HG03108 (cell line): ENCODE results near the gene PDLIM4.

Experiments used
- ATAC-seq: cut with Tn5 transposase; IDR thresholded peaks from one replicate; pipeline ENCODE4 v1.9.1; 2021; ENCODE audit warnings: moderate library complexity; ENCODE audit not compliant: unreplicated experiment

PDLIM4 gene

DNA sequence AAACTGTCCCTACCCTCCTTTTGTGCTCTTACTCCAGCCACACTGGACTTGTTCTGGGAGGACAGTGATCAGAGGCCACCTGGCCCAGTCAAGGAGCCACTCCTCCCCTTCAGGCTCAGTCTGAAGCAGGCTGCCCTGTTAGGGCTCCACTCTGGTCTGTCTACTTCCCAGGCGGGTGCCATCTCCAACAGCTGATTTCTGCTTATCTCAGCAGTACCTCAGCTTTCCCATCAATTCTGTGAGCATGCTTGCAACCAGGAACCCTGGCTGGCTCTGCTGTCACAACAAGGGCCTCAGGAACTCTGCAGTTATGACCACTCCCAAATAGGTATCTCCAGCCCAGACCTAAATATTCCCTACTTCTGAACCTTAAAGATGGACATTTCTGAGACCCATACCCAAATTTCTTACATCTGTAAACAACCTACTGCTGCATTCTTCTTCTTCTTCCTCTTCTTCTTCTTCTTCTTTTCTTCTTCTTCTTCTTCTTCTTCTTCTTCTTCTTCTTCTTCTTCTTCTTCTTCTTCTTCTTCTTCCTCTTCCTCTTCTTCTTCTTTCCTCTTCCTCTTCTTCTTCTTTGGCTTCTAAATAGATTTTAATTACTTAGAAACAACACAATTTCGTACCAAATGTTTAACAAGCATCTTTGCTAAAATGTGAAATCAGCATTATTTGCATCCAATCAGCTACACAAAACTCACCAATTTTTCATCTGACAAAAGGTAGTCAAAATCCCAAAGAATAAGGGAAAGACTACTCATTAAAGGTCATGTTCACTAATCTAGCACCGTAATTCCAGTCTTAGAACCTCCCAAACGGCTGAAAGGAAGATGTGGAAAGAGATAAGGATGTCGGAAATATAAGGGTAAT is 23.1 kb downstream of the PDLIM4 start:
- ATAC-seq = no peak

DNA sequence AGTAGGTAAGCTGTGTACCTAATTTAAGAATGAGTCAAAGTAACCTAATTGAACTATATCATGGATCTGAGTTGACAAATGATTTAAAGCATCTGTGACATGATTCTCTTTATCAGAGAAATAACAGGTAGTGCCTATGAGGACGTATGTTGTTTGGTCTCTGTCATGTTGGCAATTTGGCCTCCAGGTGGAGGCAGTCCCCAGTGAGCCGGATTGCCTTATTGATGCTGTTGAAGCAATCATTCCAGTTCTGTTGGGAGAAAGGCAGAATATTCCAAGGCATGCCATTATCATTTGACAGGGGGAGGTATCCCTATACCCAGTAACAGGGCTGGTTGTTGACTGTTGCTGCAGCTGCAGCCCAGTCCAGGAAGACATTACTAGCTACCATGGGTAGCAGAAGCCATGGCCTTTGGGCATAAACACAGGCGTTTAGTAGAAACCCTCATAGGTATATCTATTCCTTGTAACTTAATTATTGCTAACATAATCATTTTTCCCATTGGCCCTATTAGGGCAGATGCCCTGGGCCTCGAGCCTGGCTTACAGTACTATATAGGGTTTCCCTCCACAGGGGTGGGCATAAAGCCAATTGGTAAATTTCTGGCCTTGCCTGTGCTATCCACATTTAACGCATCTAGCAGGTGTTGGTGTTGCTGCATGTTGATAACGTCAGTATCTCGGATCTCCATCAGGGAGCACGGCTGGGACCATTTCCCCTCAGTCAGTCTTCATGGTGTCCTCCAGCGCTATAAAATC is 24.5 kb downstream of the PDLIM4 start:
- ATAC-seq = no peak

DNA sequence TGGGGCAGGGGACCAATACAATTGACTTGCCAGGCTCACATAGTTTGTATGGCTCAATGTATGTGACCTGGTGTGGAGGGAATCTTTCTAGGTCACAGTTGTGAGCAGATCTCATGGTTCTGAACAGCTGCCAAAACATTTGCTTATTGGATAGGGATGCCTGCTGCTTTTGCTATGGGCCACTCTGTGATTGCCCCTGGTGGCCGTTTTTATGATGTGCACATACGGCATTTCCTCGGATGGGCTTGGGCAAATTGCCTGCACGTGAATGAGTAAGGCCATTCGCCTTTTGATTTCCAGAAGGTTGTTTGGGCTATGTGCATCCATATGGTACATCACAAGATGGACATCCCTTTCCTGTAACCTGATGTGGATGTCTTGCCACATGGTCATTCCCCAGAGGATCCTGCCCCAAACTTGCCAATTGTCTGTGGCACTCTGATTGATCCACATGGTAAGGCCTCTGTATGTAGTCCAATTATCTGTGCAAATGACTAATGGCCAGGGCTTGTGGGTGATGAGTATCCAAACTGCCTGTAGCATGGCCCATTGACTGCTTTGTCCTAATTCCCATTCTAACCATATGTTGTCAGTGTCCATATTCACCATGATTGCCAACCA is 26.0 kb downstream of the PDLIM4 start:
- ATAC-seq = no peak

DNA sequence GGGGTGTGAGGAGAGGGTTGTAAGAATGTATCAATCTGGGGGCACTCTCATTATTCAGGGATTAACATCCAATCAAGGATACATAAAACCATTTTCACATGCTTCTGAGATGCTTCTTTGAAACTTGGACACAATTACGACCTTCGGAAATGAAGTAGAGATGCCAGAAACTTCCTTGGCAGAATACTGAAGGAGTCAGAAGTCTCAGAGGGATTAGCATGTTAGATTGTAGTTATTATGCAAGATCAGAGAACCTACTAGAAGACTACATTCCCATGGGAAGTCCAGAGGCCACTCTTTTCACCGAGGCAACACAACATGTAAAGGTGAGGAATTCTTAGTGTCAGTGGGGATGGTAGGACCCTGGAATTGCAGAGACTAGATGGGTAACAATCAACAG is 31.6 kb downstream of the PDLIM4 start:
- no peak for ATAC-seq

DNA sequence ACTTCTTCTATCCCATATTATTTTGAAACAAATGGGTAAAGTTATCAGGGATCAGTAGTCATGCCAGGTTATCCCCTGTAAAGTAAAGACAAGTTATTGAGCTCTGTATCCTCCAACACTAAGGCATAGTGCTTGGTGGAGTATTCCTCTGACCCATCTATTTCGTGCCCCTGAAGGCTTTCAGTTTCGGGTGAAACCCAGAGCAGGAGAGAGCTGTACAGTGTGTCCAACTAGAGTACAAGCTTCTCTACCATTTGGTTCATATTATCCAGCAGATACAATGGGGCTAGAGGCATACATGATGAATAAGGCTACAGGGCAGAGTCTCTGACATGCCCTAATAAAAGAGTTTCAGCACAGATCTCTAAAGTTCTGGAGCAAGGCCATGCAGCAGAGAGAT is 33.5 kb downstream of the PDLIM4 start:
- no peak for ATAC-seq

DNA sequence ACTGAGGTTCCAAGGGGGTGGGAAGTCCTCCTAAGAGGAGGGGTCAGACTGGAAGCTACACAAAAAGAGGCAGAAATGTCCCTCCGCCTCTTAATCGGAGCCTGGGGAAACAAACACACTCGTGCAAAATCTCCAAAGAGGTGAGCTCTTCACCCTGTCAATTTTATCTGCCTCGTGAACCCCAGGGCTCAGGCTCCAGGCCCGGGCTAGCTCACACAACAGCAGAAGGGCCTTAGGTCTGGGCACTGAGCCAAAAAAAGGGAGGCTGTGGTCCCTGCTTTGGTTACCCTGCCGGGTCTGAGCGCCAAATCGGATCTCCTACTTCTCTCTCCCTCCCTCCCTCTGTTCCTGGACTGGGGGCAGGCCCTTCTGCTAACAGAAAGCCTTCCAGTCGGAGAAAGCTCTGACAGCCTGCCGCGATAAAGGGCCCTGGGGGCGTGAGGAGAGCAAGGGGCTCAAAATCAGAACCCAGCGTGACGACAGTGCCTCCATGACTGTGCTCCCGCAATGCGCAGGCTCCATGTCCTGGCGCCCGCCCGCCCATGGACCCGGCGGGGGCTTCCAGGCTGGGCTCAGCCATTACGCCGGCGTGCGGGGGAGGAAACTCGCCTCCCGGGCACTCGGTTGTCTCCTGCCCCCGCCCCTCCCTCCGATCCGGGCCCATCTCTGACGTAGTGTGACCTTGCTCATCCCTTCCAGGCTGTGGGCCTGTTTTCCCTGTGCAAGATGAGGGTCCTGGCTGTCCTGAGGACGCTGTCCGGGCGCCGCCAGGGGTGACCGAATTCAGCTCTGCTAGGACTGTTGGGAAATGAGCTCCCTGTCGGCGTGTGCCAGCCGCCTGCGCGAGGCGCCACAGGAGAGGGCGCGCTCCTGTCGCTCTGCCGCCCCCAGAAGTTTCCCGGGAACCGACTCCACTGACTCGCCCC is 35.8 kb downstream of the PDLIM4 start:
- ATAC-seq = peak; percentile 29

DNA sequence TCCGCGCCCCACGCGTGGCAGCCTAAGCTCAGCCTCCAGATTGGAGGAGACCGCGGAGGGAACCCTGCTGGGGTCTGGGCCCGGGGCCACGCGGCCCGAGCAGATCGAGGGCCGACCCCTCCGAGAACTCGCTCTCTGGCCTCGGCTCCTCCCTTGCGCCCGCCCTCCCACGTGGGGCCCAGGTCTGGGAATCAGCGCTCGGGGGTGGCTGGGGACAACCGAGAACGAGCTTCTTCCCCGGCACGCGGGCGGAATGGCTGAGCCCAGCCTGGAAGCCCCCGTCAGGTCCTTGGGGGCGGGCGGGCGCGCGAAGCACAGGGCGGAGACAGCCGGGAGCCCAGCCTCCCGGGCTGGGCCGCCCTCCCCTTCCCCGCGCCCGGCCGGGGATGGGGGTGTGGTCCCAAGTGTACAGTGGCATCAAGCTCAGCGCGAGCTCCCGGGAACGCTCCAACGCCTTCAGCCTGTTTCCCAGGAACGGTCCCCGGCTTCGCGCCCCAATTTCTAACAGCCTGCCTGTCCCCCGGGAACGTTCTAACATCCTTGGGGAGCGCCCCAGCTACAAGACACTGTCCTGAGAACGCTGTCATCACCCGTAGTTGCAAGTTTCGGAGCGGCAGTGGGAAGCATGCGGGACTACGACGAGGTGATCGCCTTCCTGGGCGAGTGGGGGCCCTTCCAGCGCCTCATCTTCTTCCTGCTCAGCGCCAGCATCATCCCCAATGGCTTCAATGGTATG is 36.7 kb downstream of the PDLIM4 start, which contains the start of gene SLC22A4:
Gene SLC22A4, plus strand, starts transcription at position 403 of the 736 bp plus-strand sequence. Its CDS starts 223 bp downstream, at position 626.
- peak; percentile 59 for ATAC-seq

DNA sequence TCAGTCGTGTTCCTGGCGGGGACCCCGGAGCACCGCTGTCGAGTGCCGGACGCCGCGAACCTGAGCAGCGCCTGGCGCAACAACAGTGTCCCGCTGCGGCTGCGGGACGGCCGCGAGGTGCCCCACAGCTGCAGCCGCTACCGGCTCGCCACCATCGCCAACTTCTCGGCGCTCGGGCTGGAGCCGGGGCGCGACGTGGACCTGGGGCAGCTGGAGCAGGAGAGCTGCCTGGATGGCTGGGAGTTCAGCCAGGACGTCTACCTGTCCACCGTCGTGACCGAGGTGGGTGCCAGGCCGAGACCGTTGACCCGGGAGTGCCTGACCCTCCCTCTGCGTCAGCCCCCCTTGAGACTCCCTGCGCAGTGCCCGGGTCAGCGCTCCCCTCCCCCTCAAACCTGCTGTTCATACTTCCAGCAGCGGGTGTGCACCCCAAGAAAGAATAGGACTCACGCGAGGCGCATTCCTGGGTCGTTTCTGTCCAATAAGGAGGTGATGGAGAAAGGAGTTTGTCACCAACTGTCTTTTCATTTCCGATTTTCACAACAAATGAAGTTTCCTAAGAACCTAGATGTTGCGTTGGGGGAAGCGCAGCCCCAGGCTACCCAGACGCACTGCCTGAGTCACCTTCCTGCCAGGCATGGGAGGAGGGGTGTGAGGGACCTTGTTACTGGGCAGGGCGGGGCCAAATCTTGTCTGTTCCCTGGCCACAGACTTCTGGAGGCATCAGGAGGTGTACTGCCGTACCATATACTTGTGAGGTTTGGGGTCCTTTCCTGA is 37.4 kb downstream of the PDLIM4 start:
- ATAC-seq = no peak

DNA sequence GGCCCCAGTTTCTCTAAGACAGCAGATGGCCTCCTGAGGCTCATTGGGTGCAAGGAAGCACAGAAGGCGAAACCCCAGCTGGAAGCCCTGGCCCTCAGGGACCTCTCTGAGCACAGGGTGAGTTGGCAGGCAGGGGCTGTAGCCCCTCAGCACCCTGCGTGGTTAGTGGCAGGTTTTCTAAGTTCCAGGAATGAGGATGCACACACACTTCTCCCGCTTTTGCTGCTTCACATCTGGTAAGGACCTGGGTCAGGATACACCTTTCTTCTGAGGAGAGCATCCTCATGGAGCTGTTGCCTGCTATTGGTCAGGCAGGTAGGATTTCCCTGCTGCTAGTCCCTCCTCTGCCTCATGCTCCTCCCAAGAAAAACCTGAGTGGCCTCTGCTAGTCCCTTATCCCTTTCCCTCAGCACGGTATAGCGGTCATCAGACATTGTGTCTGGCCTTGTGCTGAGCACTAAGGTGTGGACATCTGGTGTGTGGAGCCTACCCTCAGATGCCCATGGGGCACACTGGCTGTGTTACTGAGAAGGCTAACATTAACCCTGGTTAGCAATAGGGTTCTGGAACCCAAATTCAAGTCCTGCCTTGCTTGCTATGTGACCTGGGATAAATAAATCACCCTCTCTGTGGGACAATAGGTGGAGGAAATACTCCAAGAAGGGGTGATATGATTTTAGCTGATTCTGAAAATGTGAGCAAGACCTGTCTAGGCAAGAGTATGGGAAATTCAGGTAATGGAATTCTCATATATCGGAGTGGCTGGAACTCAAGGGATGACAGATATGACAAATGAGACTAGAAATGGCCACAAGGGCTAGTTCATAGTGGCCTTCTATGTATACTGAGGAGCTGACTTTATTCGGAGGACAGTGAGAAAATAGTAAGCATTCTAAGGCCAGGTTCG is 38.3 kb downstream of the PDLIM4 start:
- ATAC-seq = no peak

DNA sequence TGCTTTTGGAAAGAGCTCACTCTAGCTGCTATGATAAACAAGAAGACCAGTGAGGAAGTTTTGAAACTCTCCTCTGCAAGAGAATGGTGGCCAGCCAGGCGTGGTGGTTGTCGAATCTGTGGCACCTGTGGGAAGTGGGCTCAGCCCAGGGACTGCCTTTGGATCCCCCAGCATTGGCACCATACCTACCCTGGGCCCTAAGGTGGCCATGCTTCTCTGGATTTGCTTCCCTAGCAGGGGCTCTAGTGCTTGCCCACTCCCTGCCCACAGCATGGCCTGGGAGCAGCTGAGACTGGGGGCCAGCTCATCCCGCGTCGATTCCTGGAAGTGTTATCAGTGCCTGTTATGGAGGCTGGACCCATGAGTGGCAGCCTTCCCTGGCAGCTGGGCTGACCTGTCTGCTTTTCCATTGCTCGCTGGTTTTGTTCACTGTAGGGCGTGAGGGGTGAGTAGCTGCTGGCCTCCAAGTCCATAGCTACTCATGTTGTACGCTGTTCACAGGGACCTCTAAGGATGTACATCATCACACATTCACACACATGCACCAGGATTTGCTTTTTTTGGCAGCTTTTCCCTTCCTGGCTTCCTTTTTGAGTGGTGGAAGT is 39.0 kb downstream of the PDLIM4 start:
- no peak for ATAC-seq

DNA sequence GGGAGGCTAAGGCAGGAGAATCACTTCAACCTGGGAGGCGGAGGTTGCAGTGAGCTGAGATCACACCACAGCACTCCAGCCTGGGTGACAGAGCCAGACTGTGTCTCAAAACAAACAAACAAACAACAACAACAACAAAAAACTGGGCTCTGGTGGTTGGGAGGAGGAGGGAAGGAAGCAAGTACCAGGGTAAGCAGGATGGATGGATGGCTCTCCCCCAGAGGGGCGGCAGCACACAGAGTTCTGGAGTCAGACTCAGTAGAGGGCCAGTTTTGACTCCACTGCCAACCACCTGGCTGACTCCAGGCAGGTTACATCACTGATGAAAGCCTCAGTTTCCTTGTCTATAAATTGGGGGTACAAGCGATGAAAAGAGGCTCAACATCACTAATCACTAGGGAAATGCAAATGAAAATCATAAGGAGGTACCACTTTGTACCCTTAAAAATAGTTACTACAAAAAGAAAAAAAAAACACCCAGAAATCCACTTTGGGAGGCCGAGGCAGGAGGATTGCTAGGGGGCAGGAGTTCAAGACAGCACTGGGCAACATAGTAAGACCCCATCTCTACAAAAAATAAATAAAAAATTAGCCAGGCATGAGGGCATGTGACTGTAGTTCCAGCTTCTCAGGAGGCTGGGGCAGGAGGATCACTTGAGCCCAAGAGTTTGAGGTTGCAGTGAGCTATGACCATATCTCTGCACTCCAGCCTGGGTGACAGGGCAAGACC is 39.9 kb downstream of the PDLIM4 start:
- no peak for ATAC-seq

DNA sequence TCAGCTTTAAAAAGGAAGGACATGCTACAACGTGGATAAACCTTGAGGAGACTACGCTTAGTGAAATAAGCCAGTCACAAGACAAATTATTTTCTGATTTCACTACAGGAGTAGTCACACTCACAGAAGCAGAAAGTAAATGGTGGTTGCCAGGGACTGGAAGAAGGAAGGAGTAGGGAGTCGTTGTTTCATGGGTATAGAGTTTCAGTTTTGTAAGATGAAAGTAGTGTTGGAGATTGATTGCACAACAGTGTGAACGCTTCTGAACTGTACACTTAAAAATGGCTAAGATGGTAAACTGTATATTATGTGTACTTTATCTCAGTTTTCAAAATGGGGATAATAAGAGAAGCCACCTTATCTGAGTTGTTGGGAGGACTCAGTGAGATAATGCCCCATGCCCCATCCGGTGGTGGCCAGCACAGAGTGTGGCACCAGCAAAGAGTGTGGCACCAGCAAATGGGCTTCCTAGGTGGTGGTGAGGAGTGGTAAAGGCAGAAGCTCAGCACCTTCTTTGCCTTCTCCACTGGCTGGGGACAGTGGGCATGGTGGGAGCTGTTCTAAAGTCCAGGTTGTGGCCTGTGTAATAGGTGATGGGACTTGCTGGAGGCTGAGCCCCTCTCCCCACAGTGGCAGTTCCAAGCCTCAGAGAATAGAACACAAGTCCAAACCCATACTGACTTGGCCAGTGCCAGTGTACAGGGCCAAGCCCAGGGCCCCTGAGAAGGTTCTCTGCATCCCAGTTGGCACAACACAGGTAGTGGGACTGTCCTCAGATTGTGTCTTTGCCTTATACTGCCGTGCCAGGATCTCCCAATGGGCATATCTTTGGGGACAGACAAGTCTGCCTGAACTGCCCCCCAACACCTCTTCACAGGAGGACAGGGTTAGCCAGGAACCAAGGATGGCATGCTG is 41.1 kb downstream of the PDLIM4 start:
- ATAC-seq = no peak

DNA sequence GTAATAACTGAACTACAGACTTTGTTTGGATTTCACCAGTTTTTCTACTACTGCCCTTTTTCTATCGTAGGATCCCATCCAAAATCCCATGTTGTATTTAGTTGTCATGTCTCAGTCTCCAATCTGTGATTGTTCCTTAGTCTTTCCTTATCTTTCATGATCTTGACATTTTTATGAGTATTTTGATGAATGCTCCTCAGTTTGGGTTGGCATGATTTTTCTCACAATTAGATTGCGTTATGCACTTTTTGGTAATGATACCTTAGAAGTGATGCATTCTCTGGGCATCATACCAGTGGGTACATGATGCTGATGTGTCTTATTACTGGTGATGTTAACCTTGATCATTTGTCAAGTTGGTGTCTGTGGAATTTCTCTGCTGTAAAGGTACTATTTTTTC is 42.4 kb downstream of the PDLIM4 start:
- no peak for ATAC-seq

DNA sequence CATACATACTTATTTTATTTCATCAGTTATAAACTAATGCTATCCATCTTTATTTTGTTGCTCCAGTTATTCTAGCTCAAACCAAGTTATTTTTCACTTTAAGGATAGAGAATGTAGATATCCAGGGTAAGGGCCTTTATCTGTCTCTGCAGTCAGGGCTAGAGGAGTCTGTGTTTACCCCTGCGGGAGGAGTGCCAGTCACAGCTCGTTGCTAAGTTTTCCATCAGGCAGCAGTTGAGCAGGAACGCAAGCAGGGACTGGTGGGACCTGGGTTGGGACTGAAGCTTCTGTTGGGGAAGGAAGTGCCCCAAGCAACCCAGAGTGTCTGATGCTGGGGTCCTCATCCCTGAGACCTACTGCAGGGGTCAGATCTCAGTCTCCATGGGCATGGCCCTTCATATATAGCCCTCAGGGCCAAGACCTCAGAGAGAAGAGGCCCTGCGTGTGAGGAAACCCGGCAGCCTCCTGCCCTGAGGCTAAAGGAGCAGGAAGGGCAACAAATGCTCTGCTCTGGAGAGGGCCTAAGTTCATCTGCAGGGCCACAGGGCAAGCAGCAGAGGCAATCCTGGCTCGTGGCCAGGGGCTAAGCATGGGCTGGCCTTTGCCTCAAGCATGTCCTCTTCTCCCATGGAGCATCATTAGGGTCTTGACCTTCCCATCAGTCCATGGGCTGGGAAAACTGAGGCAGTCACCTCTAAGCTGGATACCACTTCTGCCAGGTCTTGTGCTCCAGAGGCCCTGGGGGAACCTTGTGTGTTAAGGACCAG is 43.3 kb downstream of the PDLIM4 start:
- no peak for ATAC-seq
